ENCODE data around the gene USP24. TPM values are rescaled to one million over a fixed set of nuclear protein-coding genes. Genes with fewer than 3 reads are reported as not detected.

Gene USP24
- total and polyA plus RNA-seq, 11 donors = 13.9 to 53.7 (median 35.4) TPM

- no peak for DNase-seq
- peak overlapping the region in 2 of 12 donors; percentile 6 to 42 for H3K27ac ChIP-seq
Observed at GRCh38 chr1:55172272-55172671, 42.9 kb downstream of the USP24 start.

GRCh38 chr1:55171694-55172093, 43.5 kb downstream of the USP24 start:
- DNase-seq = no peak
- ATAC-seq = peak in 1 of 4 donors; percentile 28
- WGBS, 4 donors = 87 to 90% (median 90%) methylated on average over 3 of the region's 3 CpGs
- Histone ChIP-seq H3K9me3 (no peaks in the 10 kb centered on the region), H3K36me3 (peaks cover 0 to 70% (median 48%) of the 10 kb centered on the region in 9 donors), H3K27me3 (no peaks in the 10 kb centered on the region), H3K4me1 (peaks cover 0 to 48% (median 10%) of the 10 kb centered on the region in 12 donors), H3K27ac (peak overlapping the region in 2 of 12 donors; percentile 6 to 42), H3K4me3 (no peak overlapping the region)
- intact Hi-C loops (cut with DNase I) = loop anchor here in 2 of 10 donors (5.0 kb wide), 1 partner anchor 41 kb away; no protein-coding TSS in a partner anchor
- TF ChIP-seq POLR2A (IDR thresholded peaks at IDR 0.05) = no peak
- TF ChIP-seq CTCF (IDR thresholded peaks at IDR 0.05) = no peak

More at GRCh38 chr1:55172272-55172671, 42.9 kb downstream of the USP24 start:
- Histone ChIP-seq H3K36me3 (peaks cover 0 to 71% (median 48%) of the 10 kb centered on the region in 9 donors), H3K9me3 (no peaks in the 10 kb centered on the region), H3K4me3 (no peak overlapping the region), H3K27me3 (no peaks in the 10 kb centered on the region), H3K4me1 (peaks cover 0 to 45% (median 9%) of the 10 kb centered on the region in 12 donors)
- peak in 3 of 4 donors; percentile 55 to 73 (median 55) for ATAC-seq
- 50 to 60% (median 52%) methylated on average over 2 of the region's 2 CpGs for WGBS, 4 donors
- intact Hi-C loops (cut with DNase I) = loop anchor here in 2 of 10 donors (5.0 kb wide), 1 partner anchor 40 kb away; no protein-coding TSS in a partner anchor
- TF ChIP-seq POLR2A (IDR thresholded peaks at IDR 0.05) = no peak

GRCh38 chr1:55170426-55170825, 44.7 kb downstream of the USP24 start:
- Histone ChIP-seq H3K9me3 (no peaks in the 10 kb centered on the region), H3K4me3 (no peak overlapping the region), H3K4me1 (peaks cover 0 to 48% (median 10%) of the 10 kb centered on the region in 12 donors), H3K27me3 (no peaks in the 10 kb centered on the region), H3K36me3 (peaks cover 0 to 70% (median 49%) of the 10 kb centered on the region in 9 donors), H3K27ac (no peak overlapping the region)
- TF ChIP-seq POLR2A (IDR thresholded peaks at IDR 0.05) (no peak), CTCF (IDR thresholded peaks at IDR 0.05) (no peak)
- 97 to 98% (median 97%) methylated on average over 1 of the region's 1 CpG for WGBS, 4 donors
- ATAC-seq (no peak), DNase-seq (no peak)
- intact Hi-C loops (cut with DNase I) = loop anchor here in 2 of 10 donors (5.0 kb wide), 1 partner anchor 42 kb away; no protein-coding TSS in a partner anchor

- Histone ChIP-seq H3K36me3 (peaks cover 0 to 81% (median 58%) of the 10 kb centered on the region in 9 donors), H3K27ac (no peak overlapping the region), H3K4me3 (no peak overlapping the region), H3K9me3 (no peaks in the 10 kb centered on the region), H3K27me3 (no peaks in the 10 kb centered on the region), H3K4me1 (peaks cover 0 to 44% (median 10%) of the 10 kb centered on the region in 12 donors)
- TF ChIP-seq POLR2A (IDR thresholded peaks at IDR 0.05) (no peak), CTCF (IDR thresholded peaks at IDR 0.05) (no peak)
- DNase-seq (no peak), ATAC-seq (no peak)
- intact Hi-C loops (cut with DNase I) = loop anchor here in 2 of 10 donors (5.0 kb wide), 1 partner anchor 43 kb away; no protein-coding TSS in a partner anchor
- WGBS, 4 donors = 91 to 100% (median 93%) methylated on average over 1 of the region's 1 CpG
Observed at GRCh38 chr1:55169126-55169525, 46.0 kb downstream of the USP24 start.
